ENCODE results near the gene GMEB1.
"Not testable (repeated sequence)": the region's sequence is repeated elsewhere in the genome, so short reads cannot be mapped to it uniquely, and the experiment has no call there.

GMEB1 gene, protein sequence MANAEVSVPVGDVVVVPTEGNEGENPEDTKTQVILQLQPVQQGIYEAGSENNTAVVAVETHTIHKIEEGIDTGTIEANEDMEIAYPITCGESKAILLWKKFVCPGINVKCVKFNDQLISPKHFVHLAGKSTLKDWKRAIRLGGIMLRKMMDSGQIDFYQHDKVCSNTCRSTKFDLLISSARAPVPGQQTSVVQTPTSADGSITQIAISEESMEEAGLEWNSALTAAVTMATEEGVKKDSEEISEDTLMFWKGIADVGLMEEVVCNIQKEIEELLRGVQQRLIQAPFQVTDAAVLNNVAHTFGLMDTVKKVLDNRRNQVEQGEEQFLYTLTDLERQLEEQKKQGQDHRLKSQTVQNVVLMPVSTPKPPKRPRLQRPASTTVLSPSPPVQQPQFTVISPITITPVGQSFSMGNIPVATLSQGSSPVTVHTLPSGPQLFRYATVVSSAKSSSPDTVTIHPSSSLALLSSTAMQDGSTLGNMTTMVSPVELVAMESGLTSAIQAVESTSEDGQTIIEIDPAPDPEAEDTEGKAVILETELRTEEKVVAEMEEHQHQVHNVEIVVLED

DNA sequence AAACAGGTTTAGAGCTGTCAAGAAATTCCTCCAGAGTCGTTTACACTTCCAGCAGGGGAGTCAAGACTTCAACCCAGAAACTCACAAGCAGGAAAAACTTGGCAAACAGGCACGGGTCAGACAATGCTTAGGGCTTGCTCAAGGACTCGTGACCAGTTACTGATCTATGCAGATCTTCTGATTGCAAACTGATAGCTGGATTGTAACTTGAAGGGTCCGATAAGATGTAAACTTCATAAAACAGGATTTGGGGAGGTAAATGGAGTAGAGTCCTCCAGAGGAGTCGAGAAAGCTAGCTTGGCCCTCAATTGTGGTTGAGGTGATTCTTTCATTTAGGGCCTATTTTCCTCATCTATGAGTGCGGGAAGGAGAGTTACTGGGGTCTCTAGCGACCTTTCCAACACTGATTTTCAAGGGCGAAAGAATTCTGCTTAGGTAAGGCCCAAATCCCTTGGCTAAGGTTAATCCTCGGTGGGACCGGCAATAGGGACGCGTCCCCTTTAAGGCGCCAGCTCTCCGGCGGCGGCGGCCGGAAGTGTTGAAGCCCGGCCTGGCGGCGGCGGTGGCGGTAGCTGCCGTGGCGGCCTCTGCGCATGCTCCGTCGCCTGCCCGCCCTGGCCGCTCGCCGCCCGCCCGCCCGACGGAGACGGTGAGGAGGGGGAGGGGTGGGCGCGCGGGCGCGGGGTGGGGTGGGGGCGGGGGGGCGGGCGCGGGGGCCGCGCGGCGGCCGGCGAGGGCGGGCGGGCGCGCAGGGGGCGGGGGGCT is at the start of gene GMEB1:
GMEB1 (plus strand) TSS at position 594 of the 765 bp plus-strand sequence. CDS start 14,829 bp downstream, outside the sequence.
- peak; percentile 96 for DNase-seq

DNA sequence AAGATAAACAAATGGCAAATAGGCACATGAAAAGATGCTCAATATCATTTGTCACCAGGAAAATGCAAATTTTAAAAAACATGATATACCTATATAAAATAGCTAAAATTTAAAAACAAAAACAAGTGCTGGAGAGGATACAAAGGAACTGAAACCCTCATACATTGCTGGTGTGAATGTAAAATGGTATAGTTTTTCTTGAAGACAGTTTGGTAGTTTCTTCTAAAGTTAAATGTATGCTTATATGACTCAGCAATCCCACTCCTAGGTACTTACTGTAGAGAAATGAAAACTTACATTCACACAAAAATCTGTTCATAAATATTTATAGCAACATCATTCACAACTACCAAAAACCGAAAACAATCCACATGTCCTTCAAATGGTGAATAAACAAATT is 36.9 kb upstream of the GMEB1 start:
- DNase-seq: no peak

DNA sequence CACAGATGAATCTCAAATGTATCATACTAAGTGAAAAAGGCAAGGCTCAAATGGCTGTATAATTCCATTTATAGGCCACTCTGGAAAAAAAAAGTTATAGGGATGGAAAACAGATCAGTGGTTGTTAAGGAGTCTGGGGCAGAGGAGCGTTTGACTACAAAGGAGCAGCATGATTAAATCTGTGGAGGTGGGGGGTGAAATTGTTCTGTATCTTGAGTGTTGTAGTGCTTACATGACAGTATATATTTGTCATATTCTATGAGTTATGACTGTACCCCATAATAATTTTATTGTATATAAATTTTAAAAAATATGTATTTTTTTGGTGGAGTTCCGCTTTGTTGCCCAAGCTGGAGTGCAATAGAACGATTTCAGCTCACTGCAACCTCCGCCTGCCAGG is 36.0 kb upstream of the GMEB1 start:
- DNase-seq: no peak

DNA sequence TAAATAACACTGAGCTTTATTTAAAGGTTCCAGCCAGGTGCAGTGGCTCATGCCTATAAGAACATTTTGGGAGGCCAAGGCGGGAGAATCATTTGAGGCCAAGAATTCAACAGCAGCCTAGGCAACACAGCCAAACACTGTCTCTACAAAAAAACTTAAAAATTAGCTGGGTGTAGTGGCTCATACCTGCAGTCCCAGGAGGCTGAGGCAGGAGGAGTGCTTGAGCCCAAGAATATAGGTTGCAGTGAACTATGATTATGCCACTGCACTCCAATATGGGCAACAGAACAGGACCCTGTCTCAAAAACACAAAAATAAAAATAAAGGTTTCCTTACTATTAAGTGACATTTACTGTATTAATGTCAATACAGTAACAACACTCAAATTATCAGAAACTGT is 27.8 kb upstream of the GMEB1 start:
- no peak for DNase-seq

DNA sequence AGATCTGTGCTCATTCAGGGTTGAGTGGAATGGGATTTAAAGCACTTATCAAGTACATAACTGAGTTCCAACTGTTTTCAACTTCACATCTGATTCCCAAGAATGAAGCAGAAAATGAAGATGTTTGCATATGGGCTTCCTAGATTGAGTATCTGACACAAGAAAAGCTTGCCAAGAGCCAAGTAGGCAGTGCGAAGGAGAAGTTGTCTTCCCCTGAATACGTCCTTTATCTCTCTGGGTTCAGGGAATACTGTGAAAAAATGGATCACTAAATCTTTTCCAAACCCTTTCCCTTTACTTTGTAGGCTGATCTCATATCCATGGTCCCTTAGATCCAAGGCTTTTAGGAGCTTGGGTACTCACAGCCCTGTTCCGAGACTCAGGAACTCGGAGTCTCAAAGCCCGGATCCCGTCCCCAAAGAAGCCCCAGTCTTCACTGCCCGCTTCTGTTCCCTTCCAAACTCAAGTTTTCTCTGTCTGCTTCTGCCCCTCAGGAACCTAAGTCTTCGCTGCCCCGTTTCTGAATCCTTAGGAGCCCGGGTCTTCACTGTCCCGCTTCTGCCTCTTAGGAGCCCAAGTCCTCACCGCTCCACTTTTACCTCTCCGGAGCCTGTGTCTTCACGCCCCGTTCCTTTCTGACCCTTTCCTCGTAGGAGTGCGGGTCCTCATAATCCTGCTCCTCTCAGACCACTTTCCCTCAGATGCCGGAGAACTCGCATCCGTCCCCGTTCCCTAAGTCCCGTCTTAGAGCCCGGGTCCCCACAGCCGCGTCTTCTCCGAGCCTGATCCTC is 26.3 kb upstream of the GMEB1 start:
- DNase-seq: no peak

DNA sequence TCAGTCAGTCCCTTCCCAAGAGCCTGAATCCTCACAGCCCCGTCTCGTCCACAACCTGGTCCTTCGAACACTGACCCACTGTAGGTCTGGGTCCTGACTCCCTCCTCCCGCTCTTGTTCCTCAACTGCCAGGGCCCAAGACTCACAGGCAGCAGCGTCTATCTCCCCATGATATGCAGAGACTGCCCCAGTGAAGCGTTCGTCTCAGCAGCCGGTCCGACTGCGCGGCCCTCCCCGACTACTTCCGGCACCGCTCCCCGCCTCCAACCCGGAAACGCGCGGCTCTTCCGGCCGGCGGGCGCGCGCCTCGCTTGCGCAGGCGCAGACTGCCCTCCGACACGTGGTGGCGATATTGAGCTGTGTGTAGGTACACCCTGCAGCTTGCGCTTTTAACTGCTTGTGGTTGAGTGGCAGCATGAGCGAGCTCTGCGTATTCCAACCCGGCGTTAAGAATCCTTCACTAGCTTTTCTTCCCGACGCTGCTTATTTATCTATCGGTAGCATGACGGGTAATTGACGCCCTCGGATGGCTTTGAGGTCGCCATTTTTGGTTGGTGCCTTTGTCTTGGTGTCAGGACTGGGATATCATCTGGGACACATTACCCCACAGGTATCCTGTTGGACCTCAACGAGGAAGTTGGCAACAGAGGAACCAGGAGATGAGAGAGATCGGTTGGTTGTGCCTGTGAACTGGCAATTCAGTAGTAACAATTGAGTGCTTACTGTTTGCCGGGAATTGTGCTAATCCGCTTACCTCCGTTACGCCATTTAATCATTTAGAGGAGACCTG is 25.5 kb upstream of the GMEB1 start, which contains the start of gene TAF12:
TAF12 (minus strand) TSS at position 221 of the 789 bp plus-strand sequence. CDS start 20,986 bp downstream, outside the sequence.
- DNase-seq: peak; percentile 98

DNA sequence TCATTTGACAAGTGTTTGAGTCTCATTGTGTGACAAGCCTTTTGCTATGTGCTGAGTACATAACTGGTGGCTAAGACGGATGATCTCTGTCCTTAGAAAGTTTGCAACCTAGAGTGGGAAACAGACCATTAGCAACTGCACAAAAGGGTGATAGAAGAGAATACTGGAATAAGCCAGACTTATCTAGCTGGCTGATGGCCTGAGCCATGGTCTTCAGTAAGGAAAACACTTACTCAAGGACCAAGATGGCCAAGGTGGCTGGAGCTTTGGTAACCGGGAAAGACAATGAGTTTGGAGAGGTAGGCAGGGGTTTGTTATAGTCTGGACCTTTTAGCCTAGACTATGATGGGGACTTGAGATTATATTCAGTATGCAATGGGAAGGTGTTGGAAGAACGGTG is 24.1 kb upstream of the GMEB1 start:
- DNase-seq: no peak

DNA sequence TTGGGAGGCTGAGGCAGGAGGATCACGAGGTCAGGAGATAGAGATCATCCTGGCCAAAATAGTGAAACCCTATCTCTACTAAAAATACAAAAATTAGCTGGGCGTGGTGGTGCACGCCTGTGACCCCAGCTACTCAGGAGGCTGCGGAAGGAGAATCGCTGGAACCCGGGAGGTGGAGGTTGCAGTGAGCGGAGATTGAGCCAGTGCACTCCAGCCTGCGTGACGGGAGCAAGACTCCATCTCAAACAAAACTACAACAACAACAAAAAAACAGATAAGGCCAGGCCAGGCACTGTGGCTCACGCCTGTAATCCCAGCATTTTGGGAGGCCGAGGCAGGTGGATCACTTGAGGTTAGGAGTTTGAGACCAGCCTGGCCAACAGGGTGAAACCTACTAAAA is 23.2 kb upstream of the GMEB1 start:
- DNase-seq: not testable (repeated sequence)

DNA sequence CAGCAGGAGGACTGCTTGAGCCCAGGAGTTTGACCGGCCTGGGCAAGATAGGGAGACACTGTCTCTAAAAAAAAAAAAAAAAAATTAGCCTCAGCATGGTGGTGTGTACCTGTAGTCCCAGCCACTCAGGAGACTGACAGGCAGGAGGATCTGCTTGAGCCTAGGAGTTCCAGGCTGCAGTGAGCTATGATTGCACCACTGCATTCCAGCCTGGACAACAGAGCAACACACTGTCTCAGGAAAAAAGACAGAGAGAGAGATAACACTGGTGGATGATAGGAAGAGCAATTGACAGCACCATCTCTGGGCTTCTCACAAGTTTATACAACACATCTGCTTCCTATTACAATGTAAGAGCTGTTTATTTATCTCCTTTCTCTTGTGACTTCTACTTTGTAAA is 22.5 kb upstream of the GMEB1 start:
- no peak for DNase-seq

DNA sequence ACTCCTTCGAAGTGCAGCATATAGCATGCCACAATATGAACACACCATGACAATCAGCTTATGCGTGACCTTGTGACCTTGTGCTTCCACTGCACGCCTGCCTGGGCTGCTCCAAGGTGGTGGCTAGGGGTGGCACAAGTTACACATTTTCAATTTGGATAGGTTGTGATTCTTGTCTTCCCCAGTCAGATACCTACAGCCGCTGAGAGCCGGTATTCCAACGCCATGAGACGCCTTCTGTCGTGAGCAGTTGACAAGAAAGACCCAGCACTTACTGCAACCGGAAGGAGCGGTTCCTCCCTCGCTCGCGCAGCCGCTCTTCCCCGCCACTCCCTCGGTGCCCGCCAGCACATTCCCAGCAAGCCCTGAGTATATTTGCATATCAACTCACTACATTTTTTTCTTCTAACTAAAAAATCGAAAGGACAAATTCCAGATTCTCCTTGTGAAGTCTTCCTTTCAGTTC is 20.5 kb upstream of the GMEB1 start:
- peak; percentile 95 for DNase-seq

DNA sequence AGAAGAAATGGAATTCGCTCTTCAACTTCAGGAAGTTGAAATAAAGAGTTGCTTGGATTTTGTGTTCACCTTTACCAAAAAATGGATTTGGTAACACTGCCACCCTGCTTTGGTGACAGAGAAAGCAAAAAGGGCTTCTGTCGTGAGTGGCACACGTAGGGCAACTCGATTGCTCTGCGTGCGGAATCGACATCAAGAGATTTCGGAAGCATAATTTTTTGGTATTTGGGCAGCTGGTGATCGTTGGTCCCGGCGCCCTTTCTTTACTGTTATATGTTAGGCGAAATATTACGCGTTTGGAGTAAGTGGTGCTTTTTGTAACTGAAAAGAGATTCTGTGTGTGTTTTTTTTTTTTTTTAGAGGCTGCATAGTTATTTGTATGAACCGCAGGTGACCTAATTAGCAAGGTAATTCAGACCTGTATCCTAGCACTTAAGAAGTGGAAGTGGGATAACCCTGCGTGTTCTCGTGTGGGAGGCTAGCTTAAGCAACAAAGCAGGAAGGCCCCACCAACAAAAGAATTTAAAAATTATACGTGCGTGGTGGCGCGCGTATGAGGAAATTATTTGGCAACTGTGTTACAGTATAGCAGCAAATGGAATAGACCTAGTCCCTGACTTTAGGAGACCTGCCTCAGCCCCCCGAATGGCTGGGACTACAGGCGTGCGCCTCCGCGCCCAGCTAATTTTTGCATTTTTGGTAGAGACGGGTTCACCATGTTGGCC is 19.9 kb upstream of the GMEB1 start, which contains the start of gene RNU11:
RNU11 (plus strand) TSS at position 127 of the 725 bp plus-strand sequence.
- peak; percentile 98 for DNase-seq

DNA sequence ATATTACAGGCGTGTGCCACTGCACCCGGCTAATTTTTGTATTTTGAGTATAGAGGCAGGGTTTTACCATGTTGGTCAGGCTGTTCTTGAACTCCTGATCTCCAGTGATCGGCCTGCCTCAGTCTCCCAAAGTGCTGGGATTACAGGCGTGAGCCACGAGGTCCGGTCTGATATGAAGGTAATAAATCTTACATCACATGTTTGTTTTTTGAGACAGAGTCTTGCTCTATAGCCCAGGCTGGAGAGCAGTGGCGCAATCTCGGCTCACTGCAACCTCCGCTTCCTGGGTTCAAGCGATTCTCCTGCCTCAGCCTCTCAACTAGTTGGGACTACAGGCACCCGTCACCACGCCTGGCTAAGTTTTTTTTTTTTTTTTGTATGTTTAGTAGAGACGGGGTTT is 15.5 kb upstream of the GMEB1 start:
- DNase-seq: not testable (repeated sequence)

DNA sequence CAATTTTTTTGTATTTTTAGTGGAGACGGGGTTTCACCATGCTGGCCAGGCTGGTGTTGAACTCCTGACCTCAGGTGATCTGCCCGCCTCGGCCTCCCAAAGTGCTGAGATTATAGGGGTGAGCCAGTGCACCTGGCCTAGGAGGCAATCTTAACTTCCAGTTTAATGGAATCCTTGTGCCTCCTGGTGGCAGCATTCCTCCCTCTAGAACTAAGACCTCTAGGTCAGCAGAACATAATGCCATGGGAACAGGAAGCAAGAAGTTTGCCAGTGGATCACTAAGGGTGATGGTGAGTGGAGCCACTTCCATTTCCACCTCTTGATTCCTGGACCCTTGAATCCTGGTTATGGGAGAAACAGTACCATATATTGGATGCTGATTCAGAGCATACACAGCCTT is 14.7 kb upstream of the GMEB1 start:
- peak; percentile 35 for DNase-seq

DNA sequence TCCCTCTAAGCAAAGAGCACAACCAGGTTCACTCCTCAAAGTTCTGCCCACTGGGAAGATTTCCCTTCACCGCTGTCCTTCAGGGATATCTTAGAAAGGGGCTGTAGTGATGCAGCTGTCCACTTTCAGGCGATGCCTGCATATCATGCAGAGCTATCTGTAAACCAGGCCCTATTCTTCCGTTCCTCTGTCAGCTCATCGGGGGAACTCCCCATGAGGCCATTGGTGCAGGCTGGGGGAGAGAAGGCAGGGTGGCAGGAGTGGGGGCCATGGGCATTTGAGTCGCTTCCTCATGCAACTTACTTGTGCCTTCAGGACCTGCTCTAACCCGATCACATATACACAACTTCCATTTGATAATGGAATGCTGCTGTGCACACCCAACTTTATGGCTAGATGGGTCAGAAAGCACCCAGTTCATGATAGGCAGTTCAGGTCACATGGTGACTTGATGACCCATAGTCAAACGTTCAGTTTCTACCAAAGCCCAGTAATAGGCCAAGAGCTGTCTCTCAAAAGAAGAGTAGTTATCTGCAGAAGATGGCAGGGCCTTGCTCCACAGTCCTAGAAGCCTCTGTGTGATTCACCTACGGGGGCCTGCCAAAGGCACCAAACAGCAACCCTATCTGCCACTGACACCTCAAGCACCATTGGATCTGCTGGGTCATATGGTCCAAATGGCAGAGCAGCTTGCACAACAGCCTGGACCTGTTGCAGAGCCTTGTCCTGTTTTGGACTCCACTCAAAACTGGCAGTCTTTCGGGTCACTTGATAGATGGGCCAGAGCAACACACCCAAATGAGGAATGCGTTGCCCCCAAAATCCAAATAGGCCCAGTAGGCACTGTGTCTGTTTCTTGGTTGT is 12.9 kb upstream of the GMEB1 start:
- not testable (repeated sequence) for DNase-seq

DNA sequence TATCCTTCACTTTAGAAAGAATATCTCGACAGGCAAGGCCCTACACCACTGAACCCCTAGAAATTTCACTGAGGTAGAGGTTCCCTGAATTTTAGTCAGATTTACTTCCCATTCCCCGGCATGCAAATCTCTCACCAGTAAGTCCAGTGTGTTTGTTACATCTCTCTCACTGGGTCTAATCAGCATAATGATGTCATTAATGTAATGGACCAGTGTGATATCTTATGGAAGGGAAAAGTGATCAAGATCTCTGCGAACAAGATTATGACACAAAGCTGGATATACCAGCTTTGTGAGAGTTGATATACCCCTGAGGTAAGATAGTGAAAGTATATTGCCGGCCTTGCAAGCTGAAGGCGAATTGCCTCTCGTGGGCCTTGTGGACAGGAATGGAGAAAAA is 12.2 kb upstream of the GMEB1 start:
- DNase-seq: no peak

DNA sequence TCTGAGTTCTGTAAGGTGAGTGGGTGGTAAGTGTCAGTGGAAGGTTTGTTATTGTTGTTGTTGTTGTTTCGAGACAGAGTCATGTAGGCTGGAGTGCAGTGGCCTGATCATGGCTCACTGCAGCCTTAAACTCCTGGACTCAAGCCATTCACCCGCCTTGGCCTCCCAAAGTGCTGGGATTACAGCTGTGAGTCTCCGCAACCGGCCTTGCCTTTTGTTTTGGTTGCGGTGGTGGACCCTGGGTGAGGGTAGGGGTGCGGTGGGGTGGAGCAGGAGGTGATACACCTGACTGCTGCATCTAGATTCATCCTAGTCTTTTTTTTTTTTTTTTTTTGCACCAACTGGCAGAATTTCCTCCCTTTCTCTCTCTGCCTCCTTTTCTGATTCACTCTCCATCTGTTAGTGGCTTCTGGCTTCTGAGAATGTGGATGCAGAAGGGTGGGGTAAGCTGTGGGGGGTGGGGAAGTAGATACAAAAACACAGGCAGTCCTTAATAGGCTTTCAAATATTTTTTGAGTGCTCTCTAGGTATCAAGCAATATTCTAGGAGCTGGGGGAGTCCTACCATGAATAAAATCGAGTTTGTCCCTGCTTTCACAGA is 4.6 kb upstream of the GMEB1 start:
- DNase-seq: no peak

DNA sequence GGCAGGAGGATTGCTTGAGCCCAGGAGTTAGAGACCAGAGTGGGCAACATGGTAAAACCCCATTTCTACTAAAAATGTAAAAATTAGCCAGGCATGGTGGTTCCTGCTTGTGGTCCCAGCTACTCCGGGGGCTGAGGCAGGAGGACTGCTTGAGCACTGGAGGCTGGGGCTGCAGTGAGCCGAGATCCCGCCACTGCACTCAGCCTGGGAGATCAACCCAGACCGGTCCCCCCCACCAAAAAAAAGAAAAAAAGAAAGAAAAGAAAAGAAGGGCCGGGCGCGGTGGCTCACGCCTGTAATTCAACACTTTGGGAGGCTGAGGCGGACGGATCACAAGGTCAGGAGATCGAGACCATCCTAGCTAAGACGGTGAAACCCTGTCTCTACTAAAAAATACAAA is 1.8 kb upstream of the GMEB1 start:
- DNase-seq: no peak

DNA sequence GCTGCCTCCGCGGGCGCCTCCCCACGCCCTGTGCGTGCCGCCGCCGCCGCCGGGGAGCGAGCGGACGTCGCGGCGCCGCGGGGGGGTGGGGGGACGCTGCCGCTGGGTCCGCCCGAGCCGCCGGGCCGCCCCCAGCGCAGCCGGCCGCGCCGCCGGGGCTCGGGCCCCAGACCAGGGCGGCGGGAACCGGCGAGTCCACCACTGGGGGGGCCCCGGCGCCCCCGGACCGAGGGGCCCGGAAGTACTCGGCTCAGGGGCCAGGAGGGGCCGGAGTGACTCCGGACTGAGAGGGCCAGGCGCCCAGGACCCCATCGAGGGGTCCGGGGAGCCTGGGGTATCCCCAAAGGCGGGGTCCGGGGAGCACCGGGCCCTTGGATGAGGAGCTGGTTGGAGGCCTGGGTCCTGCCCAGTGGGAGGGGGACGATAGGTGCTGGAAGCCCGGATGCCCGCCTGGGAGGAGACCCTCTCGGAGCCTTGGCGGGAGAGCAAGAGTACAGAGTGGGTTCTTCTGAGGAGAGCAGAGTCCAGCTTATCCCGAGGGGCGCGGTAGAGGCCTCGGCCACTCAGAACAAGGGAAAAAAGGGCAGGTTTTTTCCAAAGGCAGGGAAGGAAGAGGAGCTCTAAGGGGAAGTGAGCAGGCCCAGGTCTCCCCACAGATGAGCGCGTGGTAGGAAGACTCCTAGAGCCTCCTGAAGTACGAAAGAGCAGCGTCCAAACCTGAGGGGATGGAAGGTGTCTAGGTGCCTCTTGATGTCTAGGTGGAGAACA is 556 bp downstream of the GMEB1 start:
- DNase-seq: peak; percentile 87

DNA sequence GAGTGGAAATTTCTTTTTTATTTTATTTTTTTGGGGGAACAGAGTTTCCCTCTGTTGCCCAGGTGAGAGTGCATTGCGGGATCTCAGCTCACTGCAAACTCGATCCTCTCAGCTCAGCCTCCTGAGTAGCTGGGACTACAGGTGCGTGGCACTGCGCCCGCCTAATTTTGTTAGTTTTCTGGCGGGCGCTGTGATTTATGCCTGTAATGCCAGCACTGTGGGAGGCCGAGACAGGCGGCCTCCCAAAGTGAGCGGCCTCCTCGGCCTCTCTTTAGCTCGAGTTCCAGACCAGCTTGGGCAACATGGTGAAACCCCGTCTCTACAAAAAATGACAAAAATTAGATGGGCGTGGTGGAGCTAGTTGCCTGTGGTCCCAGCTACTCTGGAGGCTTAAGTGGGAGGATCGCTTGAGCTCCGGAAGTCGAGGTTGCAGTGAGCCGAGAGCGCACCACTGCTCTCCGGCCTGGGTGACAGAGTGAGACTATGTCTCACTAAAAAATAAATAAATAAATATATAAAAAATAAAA is 2.7 kb downstream of the GMEB1 start:
- DNase-seq: no peak
